Spleen (tissue), 7 donors: Measurements from ENCODE around the gene DTNBP1.

Experiments
- CTCF ChIP-seq, 11 experiments: fragments of 200-600 bp in 7 of 11; fragments of 450-650 bp in 4 of 11; sonication (generic) in 4 of 11; IDR thresholded peaks in 8 of 11; conservative IDR thresholded peaks in 3 of 11; 1 replicate in 7 of 11; 2 replicates in 4 of 11; pipeline versions ENCODE4 v1.4.0 to v1.8.0; 2016 to 2021; ENCODE audit warnings: antibody characterized with exemption in 11 of 11, inconsistent platforms in 4 of 11, mild to moderate bottlenecking in 1 of 11
- POLR2A ChIP-seq, 3 donors: fragments of 450-650 bp; IDR thresholded peaks; one replicate each; pipeline ENCODE4 v1.5.1; 2017; ENCODE audit warnings: antibody characterized with exemption in 3 of 3, mild to moderate bottlenecking in 1 of 3
- donor health status: DM: no; HTN: no; CAD: no; lungs with moderate emphysema.
- donor health status: DM: no; HTN: no; CAD: no.
- donor health status: DM: no; HTN: no; CAD: no.

GRCh38 chr6:15578716-15579391 is 84.0 kb downstream of the DTNBP1 start:
- TF ChIP-seq CTCF (IDR thresholded peaks at IDR 0.05 in 8 of 11, conservative IDR thresholded peaks at IDR 0.05 in 3 of 11) (no peak), POLR2A (IDR thresholded peaks at IDR 0.05) (no peak)
